CD4-positive, alpha-beta T cell (primary cell): Measurements from ENCODE around the gene PRSS27. TPM values are rescaled to one million over a fixed set of nuclear protein-coding genes. Genes with fewer than 3 reads are reported as not detected.

Experiments
- ATAC-seq: fragments of 200-7000 bp; cut with Tn5 transposase; one replicate; pipeline ENCODE4 v1.10.0; 2022; ENCODE audit warnings: mild to moderate bottlenecking; ENCODE audit not compliant: poor library complexity
- CTCF ChIA-PET: fragments of 350-600 bp; sonication (Branson Sonifier 250); formaldehyde crosslinking; loops from one replicate; lab custom pipeline; 2021; ENCODE audit warnings: antibody characterized with exemption, inconsistent platforms; lab: Charles Lee
- POLR2A ChIA-PET: fragments of 350-600 bp; sonication (Branson Sonifier 250); formaldehyde crosslinking; loops from one replicate; lab custom pipeline; 2021; ENCODE audit warnings: antibody characterized with exemption, inconsistent platforms; lab: Charles Lee
- DNase-seq, 14 experiments: peaks; one replicate each; pipeline ENCODE4 v3.0.0-alpha.2; 2013 to 2020; ENCODE audit warnings: mixed read lengths in 2 of 14
- H3K27ac ChIP-seq, 2 donors: one replicate each; pipeline versions ENCODE4 v1.5.1 to v1.7.0; 2013; ENCODE audit warnings: low read length in 2 of 2, low read depth in 1 of 2, mild to moderate bottlenecking in 1 of 2
- H3K27me3 ChIP-seq, 2 experiments: 1 replicate in 1 of 2; 2 replicates in 1 of 2; pipeline versions ENCODE4 v1.6.1 to v1.7.0; 2013; ENCODE audit warnings: low read length in 2 of 2, control low read depth in 1 of 2, mild to moderate bottlenecking in 1 of 2, moderate library complexity in 1 of 2; ENCODE audit not compliant: insufficient read depth in 2 of 2, control insufficient read depth in 1 of 2
- H3K36me3 ChIP-seq: one replicate; pipeline ENCODE4 v1.6.1; 2013; ENCODE audit warnings: low read length, control low read depth; ENCODE audit not compliant: insufficient read depth
- H3K4me1 ChIP-seq: one replicate; pipeline ENCODE4 v1.6.1; 2013; ENCODE audit warnings: low read length, control low read depth; ENCODE audit not compliant: insufficient read depth
- H3K4me3 ChIP-seq: one replicate; pipeline ENCODE4 v1.5.1; 2013; ENCODE audit warnings: mild to moderate bottlenecking, low read length, moderate library complexity
- H3K9me3 ChIP-seq, 2 experiments: 1 replicate in 1 of 2; 2 replicates in 1 of 2; pipeline versions ENCODE4 v1.6.1 to v1.7.0; 2013; ENCODE audit warnings: low read length in 2 of 2, mild to moderate bottlenecking in 2 of 2, control low read depth in 1 of 2, moderate library complexity in 1 of 2; ENCODE audit not compliant: control insufficient read depth in 1 of 2, insufficient read depth in 1 of 2
- H3K27ac Mint-ChIP-seq: one replicate; pipeline ENCODE4 v1.8.0; 2020; ENCODE audit warnings: mixed read lengths
- H3K27me3 Mint-ChIP-seq: one replicate; pipeline ENCODE4 v1.8.0; 2021; ENCODE audit warnings: mixed read lengths
- H3K36me3 Mint-ChIP-seq: one replicate; pipeline ENCODE4 v1.8.0; 2021; ENCODE audit warnings: low read depth, mixed read lengths
- H3K4me1 Mint-ChIP-seq: one replicate; pipeline ENCODE4 v1.8.0; 2021; ENCODE audit warnings: low read depth, mixed read lengths
- H3K4me3 Mint-ChIP-seq: one replicate; pipeline ENCODE4 v1.8.0; 2020; ENCODE audit warnings: mild to moderate bottlenecking, mixed read lengths
- H3K9me3 Mint-ChIP-seq: one replicate; pipeline ENCODE4 v1.8.0; 2020; ENCODE audit warnings: mixed read lengths
- intact Hi-C, 2 experiments: fragments of 100-400 bp; cut with DNase I in 1 of 2; cut with micrococcal nuclease in 1 of 2; formaldehyde crosslinking; loops; one replicate each; pipeline versions ENCODE4 v1.15.1 to v1.9.0; 2023 to 2025; cut with DNase I, micrococcal nuclease
- total RNA-seq, 174 experiments: library from RNA in 2 of 174; stranded (reverse) in 2 of 174; gene quantifications; one replicate each; pipeline ENCODE4 v1.2.3 and lab custom pipeline; 2021 to 2026
- TF ChIP-seq, protein P1 (sequence below): fragments of 200-600 bp; IDR thresholded peaks from one replicate; pipeline ENCODE4 v1.8.0; 2022; ENCODE audit warnings: antibody characterized with exemption, mild to moderate bottlenecking

PRSS27 gene
- total RNA-seq, 2 experiments from 2014 or later, result 0.28 to 0.44 TPM

DNA sequence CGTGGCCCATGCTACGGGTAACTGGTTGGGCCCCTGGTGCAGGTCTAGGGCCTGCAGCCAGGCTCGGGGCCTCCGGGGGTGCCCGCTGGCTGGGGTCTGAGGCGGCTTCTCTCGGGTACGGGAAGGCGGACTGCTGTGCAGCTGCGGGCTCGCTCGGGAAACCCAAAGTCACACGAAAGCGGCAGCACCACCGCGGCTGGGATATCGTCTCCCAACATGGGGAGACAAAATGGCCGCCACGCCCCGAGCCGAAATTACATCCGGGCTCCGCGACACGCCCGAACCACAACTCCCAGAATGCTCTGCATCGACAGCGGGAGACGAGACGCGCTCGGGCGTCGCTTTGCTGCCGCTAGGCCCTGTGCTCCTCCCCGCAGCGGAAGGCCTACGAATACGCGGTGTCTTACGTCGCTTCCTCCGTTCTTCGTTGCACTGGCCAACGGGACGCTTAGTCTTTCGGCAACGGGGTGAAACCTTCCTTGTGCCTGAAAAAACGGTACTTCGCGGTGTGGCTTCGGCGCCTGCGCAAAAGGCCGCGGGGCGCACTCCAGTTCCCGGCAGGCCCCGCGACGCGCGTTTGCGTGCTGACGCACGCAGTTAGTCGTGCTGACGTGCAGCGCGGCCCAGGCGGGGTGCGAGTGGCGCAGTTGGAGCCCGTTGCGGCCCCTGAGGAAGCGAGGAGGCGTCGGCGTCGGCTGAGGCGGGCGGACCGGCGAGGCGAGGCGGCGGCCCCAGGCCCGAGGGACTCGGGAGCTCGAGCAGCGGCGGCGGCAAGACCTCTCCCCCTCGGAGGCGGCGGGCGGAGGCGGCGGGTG is 32.2 kb upstream of the PRSS27 start, which contains the start of gene SRRM2:
Gene SRRM2, plus strand, starts transcription at position 604 of the 815 bp plus-strand sequence. CDS start 3,727 bp downstream, outside the sequence.
- Mint-ChIP-seq H3K4me1 (peaks cover 58% of the 10 kb centered on the region), H3K27me3 (no peaks in the 10 kb centered on the region), H3K27ac (peak within 1 kb of the TSS; percentile 100), H3K4me3 (peak within 1 kb of the TSS; percentile 99), H3K36me3 (peaks cover 46% of the 10 kb centered on the region), H3K9me3 (peaks cover 2% of the 10 kb centered on the region)
- TF ChIP-seq, protein P1, sequence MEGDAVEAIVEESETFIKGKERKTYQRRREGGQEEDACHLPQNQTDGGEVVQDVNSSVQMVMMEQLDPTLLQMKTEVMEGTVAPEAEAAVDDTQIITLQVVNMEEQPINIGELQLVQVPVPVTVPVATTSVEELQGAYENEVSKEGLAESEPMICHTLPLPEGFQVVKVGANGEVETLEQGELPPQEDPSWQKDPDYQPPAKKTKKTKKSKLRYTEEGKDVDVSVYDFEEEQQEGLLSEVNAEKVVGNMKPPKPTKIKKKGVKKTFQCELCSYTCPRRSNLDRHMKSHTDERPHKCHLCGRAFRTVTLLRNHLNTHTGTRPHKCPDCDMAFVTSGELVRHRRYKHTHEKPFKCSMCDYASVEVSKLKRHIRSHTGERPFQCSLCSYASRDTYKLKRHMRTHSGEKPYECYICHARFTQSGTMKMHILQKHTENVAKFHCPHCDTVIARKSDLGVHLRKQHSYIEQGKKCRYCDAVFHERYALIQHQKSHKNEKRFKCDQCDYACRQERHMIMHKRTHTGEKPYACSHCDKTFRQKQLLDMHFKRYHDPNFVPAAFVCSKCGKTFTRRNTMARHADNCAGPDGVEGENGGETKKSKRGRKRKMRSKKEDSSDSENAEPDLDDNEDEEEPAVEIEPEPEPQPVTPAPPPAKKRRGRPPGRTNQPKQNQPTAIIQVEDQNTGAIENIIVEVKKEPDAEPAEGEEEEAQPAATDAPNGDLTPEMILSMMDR, result no peak
- H3K4me3 ChIP-seq, result peak within 1 kb of the TSS; percentile 97
- peaks cover 57% of the 10 kb centered on the region for H3K4me1 ChIP-seq
- H3K9me3 ChIP-seq, result peaks cover 0 to 12% of the 10 kb centered on the region in 2 experiments
- no peaks in the 10 kb centered on the region for H3K27me3 ChIP-seq
- peaks cover 17% of the 10 kb centered on the region for H3K36me3 ChIP-seq
- CTCF ChIA-PET, result interaction anchor here (1.2 kb wide), 1 partner anchor 116 kb away, joined by 3 read pairs; no protein-coding TSS in a partner anchor
- ATAC-seq (peak; percentile 84), DNase-seq (peak; percentile 90 to 98 (median 93))
- intact Hi-C loops, result loop anchor here (1.0 to 2.0 kb wide), 4 partner anchors 25 to 79 kb away; partner anchors contain the start of genes ELOB (in 2 of the 2) and KCTD5 (in 1 of the 2)
- peak within 1 kb of the TSS; percentile 97 to 98 for H3K27ac ChIP-seq
- POLR2A ChIA-PET, result interaction anchor here (0.7 to 5.5 kb wide), 14 partner anchors 10 to 597 kb away, joined by 3 to 88 read pairs (median 4); partner anchors contain the start of genes ELOB, FLYWCH1, FLYWCH2 and KCTD5

DNA sequence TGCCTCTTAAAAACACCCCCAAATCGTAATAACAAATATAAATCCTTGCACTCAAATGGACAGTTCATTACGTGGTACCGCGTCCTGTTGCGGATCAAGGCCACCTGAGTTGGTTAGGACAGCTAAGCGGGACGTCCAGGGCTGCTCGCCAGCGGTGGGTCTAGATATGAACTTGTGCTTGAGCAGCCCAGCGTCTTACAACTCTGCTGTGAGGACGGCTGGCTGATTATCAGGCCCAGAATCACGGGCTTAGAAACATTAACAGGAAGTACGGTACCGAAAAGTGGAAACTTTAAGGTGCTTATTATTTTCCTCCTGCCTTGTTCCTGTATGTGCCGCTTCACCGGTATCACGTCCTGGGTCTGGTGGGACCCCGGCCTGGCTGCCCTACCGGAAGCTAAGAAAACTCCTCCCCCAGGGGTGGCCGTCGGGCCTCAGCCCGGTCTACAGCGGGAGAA is 31.6 kb upstream of the PRSS27 start:
- ChIA-PET CTCF (interaction anchor here (1.2 kb wide), 1 partner anchor 117 kb away, joined by 3 read pairs; no protein-coding TSS in a partner anchor), POLR2A (interaction anchor here (0.6 to 5.5 kb wide), 10 partner anchors 11 to 597 kb away, joined by 3 to 88 read pairs (median 4); partner anchors contain the start of genes ELOB, FLYWCH2, KCTD5 and TRAF7)
- Mint-ChIP-seq H3K36me3 (peaks cover 40% of the 10 kb centered on the region), H3K27ac (peak overlapping the region; percentile 100), H3K27me3 (no peaks in the 10 kb centered on the region), H3K4me3 (peak overlapping the region; percentile 99), H3K4me1 (peaks cover 52% of the 10 kb centered on the region), H3K9me3 (peaks cover 2% of the 10 kb centered on the region)
- Histone ChIP-seq H3K27me3 (no peaks in the 10 kb centered on the region), H3K4me1 (peaks cover 53% of the 10 kb centered on the region), H3K4me3 (peak overlapping the region; percentile 97), H3K36me3 (peaks cover 11% of the 10 kb centered on the region), H3K9me3 (peaks cover 0 to 12% of the 10 kb centered on the region in 2 experiments), H3K27ac (peak overlapping the region; percentile 97 to 98)
- ATAC-seq (no peak), DNase-seq (no peak)
- TF ChIP-seq, protein P1, result no peak
- intact Hi-C loops, result loop anchor here (1.0 to 2.0 kb wide), 4 partner anchors 25 to 78 kb away; partner anchors contain the start of genes ELOB (in 2 of the 2) and KCTD5 (in 1 of the 2)

DNA sequence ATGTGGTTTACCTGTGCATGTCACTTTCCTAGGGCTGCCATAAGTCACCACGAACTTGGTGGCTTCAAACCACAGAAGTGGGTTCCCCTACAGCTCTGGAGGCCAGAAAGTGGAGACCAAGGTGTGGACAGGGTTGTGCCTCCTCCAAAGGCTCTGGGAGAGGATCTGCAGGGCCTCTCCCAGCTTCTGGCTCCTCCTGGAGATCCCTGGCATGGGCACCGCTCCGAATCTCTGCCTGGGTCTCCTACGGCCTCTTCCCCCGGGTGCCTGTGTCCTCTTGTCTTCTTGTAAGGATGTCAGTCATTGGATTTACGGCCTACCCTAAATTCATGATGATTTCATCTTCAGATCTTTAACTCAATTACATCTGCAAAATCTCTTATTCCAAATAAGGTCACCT is 29.9 kb upstream of the PRSS27 start:
- POLR2A ChIA-PET, result no interaction called here
- Histone ChIP-seq H3K27ac (no peak overlapping the region), H3K27me3 (no peaks in the 10 kb centered on the region), H3K36me3 (no peaks in the 10 kb centered on the region), H3K4me3 (no peak overlapping the region), H3K9me3 (peaks cover 0 to 12% of the 10 kb centered on the region in 2 experiments), H3K4me1 (peaks cover 37% of the 10 kb centered on the region)
- intact Hi-C loops, result loop anchor here in 1 of 2 experiments (1.0 kb wide), 1 partner anchor 28 kb away; no protein-coding TSS in a partner anchor
- H3K27ac Mint-ChIP-seq, result peak overlapping the region; percentile 100
- CTCF ChIA-PET, result no interaction called here
- H3K9me3 Mint-ChIP-seq, result peaks cover 2% of the 10 kb centered on the region
- ATAC-seq, result no peak
- DNase-seq, result peak in 1 of 14 experiments; percentile 18
- peaks cover 35% of the 10 kb centered on the region for H3K4me1 Mint-ChIP-seq
- H3K36me3 Mint-ChIP-seq, result peaks cover 25% of the 10 kb centered on the region
- no peak overlapping the region for H3K4me3 Mint-ChIP-seq
- TF ChIP-seq, protein P1, result no peak
- no peaks in the 10 kb centered on the region for H3K27me3 Mint-ChIP-seq
